ENCODE data around the gene ADI1.
A peak's percentile ranks its signal among the peaks of the same experiment; 100 is the strongest.

Gene ADI1

GRCh38 chr2:3519255-3520205 is at the start of gene ADI1:
TSS of gene ADI1 (minus strand) at chr2:3519531. CDS start at chr2:3519487, 44 bp downstream.
- DNase-seq = peak; percentile 73

- no peak for DNase-seq
Observed at GRCh38 chr2:3566806-3567205, 47.5 kb upstream of the ADI1 start.

- DNase-seq = no peak
Observed at GRCh38 chr2:3565117-3565516, 45.8 kb upstream of the ADI1 start.

GRCh38 chr2:3563521-3563976 is 44.2 kb upstream of the ADI1 start:
- no peak for DNase-seq

- DNase-seq = peak; percentile 99
Observed at GRCh38 chr2:3558205-3559014, 39.1 kb upstream of the ADI1 start, which contains the start of gene RNASEH1. TSS of gene RNASEH1 (minus strand) at chr2:3558333. CDS start at chr2:3558260, 73 bp downstream.

- no peak for DNase-seq
Observed at GRCh38 chr2:3557639-3558204, 38.4 kb upstream of the ADI1 start.

- no peak for DNase-seq
Observed at GRCh38 chr2:3553946-3554345, 34.6 kb upstream of the ADI1 start.

- no peak for DNase-seq
Observed at GRCh38 chr2:3547915-3548314, 28.6 kb upstream of the ADI1 start.

- DNase-seq = no peak
Observed at GRCh38 chr2:3545788-3546478, 26.6 kb upstream of the ADI1 start.

GRCh38 chr2:3543023-3543683 is 23.8 kb upstream of the ADI1 start:
- DNase-seq = no peak

- no peak for DNase-seq
Observed at GRCh38 chr2:3542107-3542506, 22.8 kb upstream of the ADI1 start.

- no peak for DNase-seq
Observed at GRCh38 chr2:3539836-3540235, 20.5 kb upstream of the ADI1 start.

- no peak for DNase-seq
Observed at GRCh38 chr2:3536682-3537632, 17.6 kb upstream of the ADI1 start.

GRCh38 chr2:3535794-3536681 is 16.7 kb upstream of the ADI1 start:
- DNase-seq = no peak

- no peak for DNase-seq
Observed at GRCh38 chr2:3535467-3535793, 16.1 kb upstream of the ADI1 start.

- no peak for DNase-seq
Observed at GRCh38 chr2:3534251-3534814, 15.0 kb upstream of the ADI1 start.

- DNase-seq = no peak
Observed at GRCh38 chr2:3533836-3534235, 14.5 kb upstream of the ADI1 start.

GRCh38 chr2:3532941-3533340 is 13.6 kb upstream of the ADI1 start:
- no peak for DNase-seq

- DNase-seq = no peak
Observed at GRCh38 chr2:3529316-3530025, 10.1 kb upstream of the ADI1 start.
